Activated CD8-positive, alpha-beta T cell treated with anti-CD3 and anti-CD28 coated beads for 36 hours (primary cell): Measurements from ENCODE around the gene ITK. TPM values are rescaled to one million over a fixed set of nuclear protein-coding genes. Genes with fewer than 3 reads are reported as not detected.
"Not testable (repeated sequence)": the region's sequence is repeated elsewhere in the genome, so short reads cannot be mapped to it uniquely, and the experiment has no call there.

Experiments
- ATAC-seq: fragments of 200-7000 bp; cut with Tn5 transposase; one replicate; pipeline ENCODE4 v1.10.0; 2021; ENCODE audit warnings: mild to moderate bottlenecking, moderate library complexity
- CTCF ChIA-PET: fragments of 350-600 bp; sonication (Branson Sonifier 250); formaldehyde crosslinking; loops from one replicate; lab custom pipeline; 2021; ENCODE audit warnings: antibody characterized with exemption; lab: Charles Lee
- POLR2A ChIA-PET: fragments of 350-600 bp; sonication (Branson Sonifier 250); formaldehyde crosslinking; loops from one replicate; lab custom pipeline; 2021; ENCODE audit warnings: antibody characterized with exemption; lab: Charles Lee
- DNase-seq: peaks from one replicate; pipeline ENCODE4 v3.0.0-alpha.2; 2020
- H3K27ac Mint-ChIP-seq: one replicate; pipeline ENCODE4 v1.8.0; 2021; ENCODE audit warnings: mild to moderate bottlenecking, mixed read lengths
- H3K27me3 Mint-ChIP-seq: one replicate; pipeline ENCODE4 v1.8.0; 2021; ENCODE audit warnings: mixed read lengths
- H3K36me3 Mint-ChIP-seq: one replicate; pipeline ENCODE4 v1.8.0; 2021; ENCODE audit warnings: low read depth, mixed read lengths
- H3K4me1 Mint-ChIP-seq: one replicate; pipeline ENCODE4 v1.8.0; 2021; ENCODE audit warnings: low read depth, mixed read lengths
- H3K4me3 Mint-ChIP-seq: one replicate; pipeline ENCODE4 v1.8.0; 2021; ENCODE audit warnings: mild to moderate bottlenecking, moderate library complexity, mixed read lengths
- H3K9me3 Mint-ChIP-seq: one replicate; pipeline ENCODE4 v1.8.0; 2021; ENCODE audit warnings: mixed read lengths
- CTCF ChIP-seq: fragments of 200-600 bp; IDR thresholded peaks from one replicate; pipeline ENCODE4 v1.8.0; 2022; ENCODE audit warnings: antibody characterized with exemption, mild to moderate bottlenecking
- intact Hi-C: fragments of 100-400 bp; cut with micrococcal nuclease; formaldehyde crosslinking; loops from one replicate; pipeline ENCODE4 v1.10.0; 2022
- total RNA-seq, 2 experiments: library from RNA; stranded (reverse); gene quantifications; one replicate each; pipeline ENCODE4 v1.2.3, GENCODE V29; 2021

The ITK gene
- total RNA-seq, 2 experiments from 2014 or later = 229 to 236 TPM

GRCh38 chr5:157230610-157231009, 50.0 kb downstream of the ITK start:
- Mint-ChIP-seq H3K4me3 (no peak overlapping the region), H3K36me3 (peaks cover 83% of the 10 kb centered on the region), H3K27ac (peak overlapping the region; percentile 21), H3K27me3 (no peaks in the 10 kb centered on the region), H3K4me1 (peaks cover 69% of the 10 kb centered on the region), H3K9me3 (peaks cover 4% of the 10 kb centered on the region)
- ATAC-seq (no peak), DNase-seq (no peak)
- intact Hi-C loops = no loop called here
- POLR2A ChIA-PET = interaction anchor here (0.9 to 2.6 kb wide), 8 partner anchors 9 to 65 kb away, joined by 3 to 15 read pairs (median 4); no protein-coding TSS in a partner anchor
- peak; percentile 17 for TF ChIP-seq CTCF
- CTCF ChIA-PET = interaction anchor here (0.9 to 1.2 kb wide), 2 partner anchors 9 to 22 kb away, joined by 3 to 4 read pairs; no protein-coding TSS in a partner anchor

GRCh38 chr5:157232706-157233105, 52.1 kb downstream of the ITK start:
- CTCF ChIA-PET = interaction anchor here (0.9 to 1.9 kb wide), 3 partner anchors 21 to 84 kb away, joined by 3 to 9 read pairs (median 4); no protein-coding TSS in a partner anchor
- intact Hi-C loops = no loop called here

GRCh38 chr5:157233515-157233914, 52.9 kb downstream of the ITK start:
- Mint-ChIP-seq H3K9me3 (no peaks in the 10 kb centered on the region), H3K27ac (peak overlapping the region; percentile 89), H3K27me3 (no peaks in the 10 kb centered on the region), H3K4me1 (peaks cover 75% of the 10 kb centered on the region), H3K36me3 (peaks cover 81% of the 10 kb centered on the region), H3K4me3 (no peak overlapping the region)
- TF ChIP-seq CTCF = no peak
- CTCF ChIA-PET = interaction anchor here (0.9 to 1.9 kb wide), 3 partner anchors 21 to 94 kb away, joined by 3 to 4 read pairs (median 4); no protein-coding TSS in a partner anchor
- intact Hi-C loops = no loop called here
- POLR2A ChIA-PET = interaction anchor here (0.8 to 1.9 kb wide), 7 partner anchors 13 to 49 kb away, joined by 3 to 13 read pairs (median 5); no protein-coding TSS in a partner anchor
- DNase-seq = no peak
- ATAC-seq = peak; percentile 58

More at GRCh38 chr5:157232706-157233105, 52.1 kb downstream of the ITK start:
- Mint-ChIP-seq H3K36me3 (peaks cover 81% of the 10 kb centered on the region), H3K9me3 (no peaks in the 10 kb centered on the region), H3K4me1 (peaks cover 70% of the 10 kb centered on the region), H3K27ac (peak overlapping the region; percentile 89), H3K4me3 (peak overlapping the region; percentile 16), H3K27me3 (no peaks in the 10 kb centered on the region)
- TF ChIP-seq CTCF = no peak
- ATAC-seq (no peak), DNase-seq (no peak)
- POLR2A ChIA-PET = interaction anchor here (0.7 to 1.9 kb wide), 6 partner anchors 17 to 43 kb away, joined by 3 to 13 read pairs (median 4); no protein-coding TSS in a partner anchor

- ChIA-PET POLR2A (interaction anchor here (1.4 to 2.1 kb wide), 4 partner anchors 10 to 16 kb away, joined by 3 to 5 read pairs (median 4); no protein-coding TSS in a partner anchor), CTCF (no interaction called here)
- Mint-ChIP-seq H3K9me3 (no peaks in the 10 kb centered on the region), H3K36me3 (peaks cover 91% of the 10 kb centered on the region), H3K27me3 (no peaks in the 10 kb centered on the region), H3K27ac (peak overlapping the region; percentile 63), H3K4me3 (no peak overlapping the region), H3K4me1 (peaks cover 65% of the 10 kb centered on the region)
- intact Hi-C loops = no loop called here
- ATAC-seq (no peak), DNase-seq (no peak)
- no peak for TF ChIP-seq CTCF
These were observed 55.8 kb downstream of the ITK start for GRCh38 chr5:157236423-157236822.

GRCh38 chr5:157241483-157241882, 60.8 kb downstream of the ITK start:
- ChIA-PET CTCF (interaction anchor here (1.2 kb wide), 1 partner anchor 12 kb away, joined by 5 read pairs; no protein-coding TSS in a partner anchor), POLR2A (interaction anchor here (1.2 to 2.0 kb wide), 5 partner anchors 11 to 55 kb away, joined by 3 to 7 read pairs (median 4); no protein-coding TSS in a partner anchor)
- H3K27ac Mint-ChIP-seq = no peak overlapping the region
- TF ChIP-seq CTCF = no peak
- no peaks in the 10 kb centered on the region for H3K9me3 Mint-ChIP-seq
- no peaks in the 10 kb centered on the region for H3K27me3 Mint-ChIP-seq
- no peak for ATAC-seq
- no peak overlapping the region for H3K4me3 Mint-ChIP-seq
- peaks cover 91% of the 10 kb centered on the region for H3K36me3 Mint-ChIP-seq
- intact Hi-C loops = no loop called here
- H3K4me1 Mint-ChIP-seq = peaks cover 70% of the 10 kb centered on the region
- no peak for DNase-seq

GRCh38 chr5:157244704-157245103, 64.1 kb downstream of the ITK start:
- H3K27ac Mint-ChIP-seq = peak overlapping the region; percentile 95
- H3K27me3 Mint-ChIP-seq, ATAC-seq, H3K9me3 Mint-ChIP-seq, DNase-seq, intact Hi-C loops, H3K4me3 Mint-ChIP-seq: not testable (repeated sequence)
- H3K4me1 Mint-ChIP-seq = peaks cover 83% of the 10 kb centered on the region
- ChIA-PET POLR2A (interaction anchor here (1.1 to 4.0 kb wide), 3 partner anchors 12 to 27 kb away, joined by 3 to 18 read pairs (median 8); no protein-coding TSS in a partner anchor), CTCF (interaction anchor here (1.7 kb wide), 1 partner anchor 8 kb away, joined by 6 read pairs; no protein-coding TSS in a partner anchor)
- peaks cover 94% of the 10 kb centered on the region for H3K36me3 Mint-ChIP-seq
